Ishikawa (cell line): ENCODE results near the gene ADGRG3.

Experiments used
- EP300 ChIP-seq: IDR thresholded peaks from 2 replicates; pipeline ENCODE4 v1.6.1; 2012; ENCODE audit warnings: borderline replicate concordance
- FOXM1 ChIP-seq: IDR thresholded peaks from 2 replicates; pipeline ENCODE4 v1.6.1; 2012; ENCODE audit warnings: low read depth, borderline replicate concordance
- TAF1 ChIP-seq: IDR thresholded peaks from 2 replicates; pipeline ENCODE4 v1.6.1; 2012; ENCODE audit warnings: low read depth, mild to moderate bottlenecking
- TCF12 ChIP-seq: IDR thresholded peaks from 2 replicates; pipeline ENCODE4 v1.6.1; 2012; ENCODE audit warnings: low read depth
- TEAD4 ChIP-seq: IDR thresholded peaks from 2 replicates; pipeline ENCODE4 v1.6.1; 2012

DNA sequence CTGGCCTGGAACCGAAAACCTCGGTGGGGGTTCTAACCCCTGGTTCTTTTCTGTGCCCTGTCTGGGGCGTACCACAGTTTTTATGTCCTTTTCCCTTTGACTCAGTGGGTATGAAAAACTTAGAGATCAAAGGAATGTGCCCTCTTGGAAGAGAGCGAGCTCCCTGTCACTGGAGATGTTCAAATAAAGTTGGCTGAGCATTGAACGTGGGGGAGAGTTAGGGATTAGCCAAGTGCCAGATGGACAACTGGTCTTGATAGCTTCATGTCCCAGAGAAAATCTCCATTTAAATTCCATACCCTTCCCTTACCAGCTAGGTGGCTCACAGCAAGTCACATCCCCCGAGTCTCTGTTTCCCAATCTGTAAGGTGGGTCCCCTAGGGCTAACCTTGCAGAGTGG lies 30.1 kb upstream of the ADGRG3 start:
- TF ChIP-seq TAF1 (no peak), TCF12 (no peak), FOXM1 (no peak), TEAD4 (no peak), EP300 (no peak)
